ENCODE data around the gene PWWP2B.

- TF ChIP-seq POLR2A (IDR thresholded peaks at IDR 0.05; ENCODE audit: extremely low read depth, insufficient read length) (no peak), CTCF (IDR thresholded peaks at IDR 0.05; ENCODE audit: low read depth, low read length) (no peak)
Observed at GRCh38 chr10:132390921-132391675, 5.9 kb upstream of the PWWP2B start.

Measured in NB4 (cell line).